ENCODE measurements around the gene HECW1. TPM values are rescaled to one million over a fixed set of nuclear protein-coding genes. Genes with fewer than 3 reads are reported as not detected.

Gene HECW1
- total RNA-seq, 1 donor from 2014 or later, result not detected

GRCh38 chr7:43151076-43151475 lies 38.6 kb downstream of the HECW1 start:
- ChIA-PET POLR2A (no interaction called here), CTCF (no interaction called here)
- H3K27ac Mint-ChIP-seq, result no peak overlapping the region
- TF ChIP-seq CTCF (IDR thresholded peaks at IDR 0.05), result no peak
- H3K27me3 Mint-ChIP-seq, result peaks cover 12% of the 10 kb centered on the region
- H3K9me3 Mint-ChIP-seq, result no peaks in the 10 kb centered on the region
- no peaks in the 10 kb centered on the region for H3K36me3 Mint-ChIP-seq (ENCODE audit: low read depth)
- no peak overlapping the region for H3K4me3 Mint-ChIP-seq
- H3K4me1 Mint-ChIP-seq, result no peaks in the 10 kb centered on the region
- ATAC-seq (ENCODE audit: low read depth) (no peak), DNase-seq (no peak)
- intact Hi-C loops (cut with micrococcal nuclease), result no loop called here

DNA sequence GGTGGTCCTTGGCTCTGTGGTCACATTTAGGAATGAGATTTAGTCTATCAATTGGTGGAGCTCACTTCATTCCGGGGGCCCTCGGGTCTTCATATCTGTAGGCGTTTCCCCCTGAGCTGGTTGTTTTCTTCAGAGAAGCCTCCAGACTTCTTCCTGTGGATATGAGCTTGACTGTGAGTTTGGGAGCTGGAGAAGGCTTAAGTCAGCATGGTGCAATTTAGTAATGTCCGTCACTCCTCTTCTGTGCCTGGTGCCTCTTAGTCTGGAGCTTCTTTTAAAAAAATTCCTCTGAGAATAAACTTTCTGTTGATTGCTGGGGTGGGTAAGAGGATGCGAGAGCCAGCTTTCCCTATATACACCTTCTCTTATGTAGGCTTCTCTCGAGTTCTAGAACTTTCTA lies 40.2 kb downstream of the HECW1 start:
- Mint-ChIP-seq H3K27me3 (peaks cover 8% of the 10 kb centered on the region), H3K4me1 (no peaks in the 10 kb centered on the region), H3K9me3 (peaks cover 4% of the 10 kb centered on the region), H3K27ac (no peak overlapping the region), H3K4me3 (no peak overlapping the region), H3K36me3 (ENCODE audit: low read depth) (no peaks in the 10 kb centered on the region)
- ChIA-PET CTCF (no interaction called here), POLR2A (no interaction called here)
- DNase-seq (no peak), ATAC-seq (ENCODE audit: low read depth) (no peak)
- no peak for TF ChIP-seq CTCF (IDR thresholded peaks at IDR 0.05)
- intact Hi-C loops (cut with micrococcal nuclease), result no loop called here

DNA sequence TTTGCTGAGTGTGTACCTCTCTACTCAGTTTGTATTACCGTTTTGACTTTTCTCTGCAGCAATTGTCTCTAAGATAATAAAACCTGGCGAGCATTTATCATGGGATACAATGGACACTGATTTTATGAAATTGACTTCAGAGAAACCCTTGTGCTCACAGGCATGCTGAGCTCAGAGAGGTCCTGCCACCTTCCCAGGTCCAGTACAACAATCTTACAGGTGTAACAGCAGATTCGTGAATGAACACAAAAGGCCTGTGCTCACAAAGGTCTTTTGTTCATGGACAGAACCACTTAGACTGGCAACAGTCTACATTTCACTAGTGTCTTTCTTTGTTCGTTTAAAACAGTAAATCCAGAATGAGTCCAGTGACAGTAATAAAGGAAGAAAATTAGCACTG lies 43.2 kb downstream of the HECW1 start:
- Mint-ChIP-seq H3K27ac (no peak overlapping the region), H3K4me3 (no peak overlapping the region), H3K9me3 (peaks cover 4% of the 10 kb centered on the region), H3K36me3 (ENCODE audit: low read depth) (no peaks in the 10 kb centered on the region), H3K4me1 (no peaks in the 10 kb centered on the region), H3K27me3 (peaks cover 6% of the 10 kb centered on the region)
- intact Hi-C loops (cut with micrococcal nuclease), result no loop called here
- ChIA-PET POLR2A (no interaction called here), CTCF (no interaction called here)
- ATAC-seq (ENCODE audit: low read depth) (no peak), DNase-seq (no peak)
- TF ChIP-seq CTCF (IDR thresholded peaks at IDR 0.05), result no peak

GRCh38 chr7:43163885-43164284 lies 51.4 kb downstream of the HECW1 start:
- ChIA-PET POLR2A (no interaction called here), CTCF (no interaction called here)
- H3K27ac Mint-ChIP-seq, result no peak overlapping the region
- H3K36me3 Mint-ChIP-seq (ENCODE audit: low read depth), result no peaks in the 10 kb centered on the region
- intact Hi-C loops (cut with micrococcal nuclease), result no loop called here
- no peak for TF ChIP-seq CTCF (IDR thresholded peaks at IDR 0.05)
- ATAC-seq (ENCODE audit: low read depth) (no peak), DNase-seq (no peak)
- H3K9me3 Mint-ChIP-seq, result no peaks in the 10 kb centered on the region
- no peaks in the 10 kb centered on the region for H3K4me1 Mint-ChIP-seq
- peaks cover 7% of the 10 kb centered on the region for H3K27me3 Mint-ChIP-seq
- no peak overlapping the region for H3K4me3 Mint-ChIP-seq

DNA sequence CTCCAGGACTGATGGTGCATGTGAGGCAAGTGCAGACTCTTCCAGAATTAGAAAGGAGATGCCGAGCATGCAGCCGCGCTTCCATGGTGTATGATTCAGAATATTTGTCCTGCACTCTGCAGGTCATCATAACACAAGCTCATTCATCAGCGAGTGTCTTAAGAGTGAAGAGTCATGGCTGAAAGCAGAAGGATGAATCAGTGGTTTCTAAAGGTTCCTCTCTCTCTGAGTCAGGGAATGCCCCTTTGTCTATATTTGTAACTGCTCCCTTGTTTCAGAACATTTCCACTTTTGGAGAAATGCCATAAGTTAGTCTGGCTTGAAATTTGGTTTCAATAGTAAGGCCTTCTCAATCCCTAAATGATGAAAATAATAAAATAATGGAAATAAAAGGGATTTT lies 52.3 kb downstream of the HECW1 start:
- no peak for TF ChIP-seq CTCF (IDR thresholded peaks at IDR 0.05)

More for the DNA sequence above, 52.3 kb downstream of the HECW1 start:
- Mint-ChIP-seq H3K4me1 (no peaks in the 10 kb centered on the region), H3K27me3 (peaks cover 7% of the 10 kb centered on the region), H3K4me3 (no peak overlapping the region), H3K27ac (no peak overlapping the region), H3K9me3 (no peaks in the 10 kb centered on the region), H3K36me3 (ENCODE audit: low read depth) (no peaks in the 10 kb centered on the region)
- DNase-seq, result no peak
- intact Hi-C loops (cut with micrococcal nuclease), result no loop called here
- ChIA-PET CTCF (no interaction called here), POLR2A (no interaction called here)
- no peak for ATAC-seq (ENCODE audit: low read depth)
